ENCODE results near the gene PIK3CD. TPM values are rescaled to one million over a fixed set of nuclear protein-coding genes. Genes with fewer than 3 reads are reported as not detected.

The PIK3CD gene
- total RNA-seq, 1 donor from 2014 or later: 4.7 TPM

DNA sequence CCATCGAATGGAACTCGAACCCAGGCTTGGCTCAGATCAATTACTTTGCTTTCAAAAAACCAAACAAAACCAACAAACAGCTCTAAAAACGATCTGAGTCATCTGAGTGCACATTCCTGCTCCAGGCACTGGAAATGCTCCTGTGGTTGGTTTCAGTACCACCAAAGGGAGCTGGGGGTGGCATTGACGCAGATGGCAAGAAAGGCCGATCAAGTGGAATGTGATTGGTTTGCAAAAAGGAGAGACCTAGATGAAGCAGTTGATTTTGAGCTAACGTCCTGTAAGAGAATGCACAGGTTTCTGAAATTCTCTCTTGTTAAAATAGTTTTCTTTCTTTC lies 39.5 kb downstream of the PIK3CD start:
- H3K9me3 Mint-ChIP-seq: no peaks in the 10 kb centered on the region
- no peak overlapping the region for H3K4me3 Mint-ChIP-seq
- TF ChIP-seq, protein P1, sequence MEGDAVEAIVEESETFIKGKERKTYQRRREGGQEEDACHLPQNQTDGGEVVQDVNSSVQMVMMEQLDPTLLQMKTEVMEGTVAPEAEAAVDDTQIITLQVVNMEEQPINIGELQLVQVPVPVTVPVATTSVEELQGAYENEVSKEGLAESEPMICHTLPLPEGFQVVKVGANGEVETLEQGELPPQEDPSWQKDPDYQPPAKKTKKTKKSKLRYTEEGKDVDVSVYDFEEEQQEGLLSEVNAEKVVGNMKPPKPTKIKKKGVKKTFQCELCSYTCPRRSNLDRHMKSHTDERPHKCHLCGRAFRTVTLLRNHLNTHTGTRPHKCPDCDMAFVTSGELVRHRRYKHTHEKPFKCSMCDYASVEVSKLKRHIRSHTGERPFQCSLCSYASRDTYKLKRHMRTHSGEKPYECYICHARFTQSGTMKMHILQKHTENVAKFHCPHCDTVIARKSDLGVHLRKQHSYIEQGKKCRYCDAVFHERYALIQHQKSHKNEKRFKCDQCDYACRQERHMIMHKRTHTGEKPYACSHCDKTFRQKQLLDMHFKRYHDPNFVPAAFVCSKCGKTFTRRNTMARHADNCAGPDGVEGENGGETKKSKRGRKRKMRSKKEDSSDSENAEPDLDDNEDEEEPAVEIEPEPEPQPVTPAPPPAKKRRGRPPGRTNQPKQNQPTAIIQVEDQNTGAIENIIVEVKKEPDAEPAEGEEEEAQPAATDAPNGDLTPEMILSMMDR (IDR thresholded peaks at IDR 0.05; ENCODE audit: unreplicated experiment): no peak
- H3K27ac Mint-ChIP-seq: no peak overlapping the region
- no peak for DNase-seq (ENCODE audit: low spot score in 2 of 2, unreplicated experiment in 2 of 2)
- peaks cover 54% of the 10 kb centered on the region for H3K27me3 Mint-ChIP-seq (ENCODE audit: low read depth)
- H3K36me3 Mint-ChIP-seq: no peaks in the 10 kb centered on the region
- peaks cover 15% of the 10 kb centered on the region for H3K4me1 Mint-ChIP-seq

DNA sequence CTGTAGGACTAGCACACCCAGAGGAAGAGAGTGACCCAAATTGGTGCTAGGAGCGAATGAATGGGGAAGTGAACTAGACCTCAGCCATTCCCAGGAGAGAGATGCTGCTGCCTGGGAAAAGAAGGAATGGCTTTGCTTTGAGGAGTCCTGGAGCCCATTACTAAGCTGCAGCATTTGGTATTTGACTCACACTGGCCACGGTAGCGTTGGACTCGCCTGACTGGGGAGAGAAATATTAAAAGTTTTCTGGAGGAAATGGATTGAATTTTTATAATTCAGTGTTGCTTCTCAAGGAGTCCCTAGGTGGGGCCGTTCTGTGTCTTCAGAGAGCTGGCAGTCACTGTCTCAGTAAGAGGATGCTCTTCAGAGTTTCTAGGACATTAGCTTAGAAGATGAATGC lies 40.2 kb downstream of the PIK3CD start:
- H3K9me3 Mint-ChIP-seq: no peaks in the 10 kb centered on the region
- H3K4me1 Mint-ChIP-seq: peaks cover 15% of the 10 kb centered on the region
- no peaks in the 10 kb centered on the region for H3K36me3 Mint-ChIP-seq
- no peak for DNase-seq (ENCODE audit: low spot score in 2 of 2, unreplicated experiment in 2 of 2)
- no peak overlapping the region for H3K27ac Mint-ChIP-seq
- H3K4me3 Mint-ChIP-seq: no peak overlapping the region
- TF ChIP-seq, protein P1 (IDR thresholded peaks at IDR 0.05; ENCODE audit: unreplicated experiment): no peak
- peaks cover 52% of the 10 kb centered on the region for H3K27me3 Mint-ChIP-seq (ENCODE audit: low read depth)

DNA sequence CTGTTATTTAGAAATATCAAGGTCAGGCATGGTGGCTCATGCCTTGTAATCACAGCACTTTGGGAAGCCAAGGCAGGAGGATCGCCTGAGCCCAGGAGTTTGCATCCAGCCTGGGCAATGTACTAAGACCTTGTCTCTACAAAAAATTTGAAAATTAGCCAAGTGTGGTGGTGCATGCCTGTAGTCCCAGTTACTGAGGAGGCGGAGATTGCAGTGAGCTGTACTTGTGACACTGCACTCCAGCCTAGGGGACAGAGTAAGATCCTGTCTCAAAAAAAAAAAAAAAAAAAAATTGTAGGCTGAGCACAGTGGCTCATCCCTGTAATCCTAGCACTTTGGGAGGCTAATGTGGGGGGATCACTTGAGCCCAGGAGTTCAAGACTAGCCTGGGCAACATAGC lies 45.3 kb downstream of the PIK3CD start:
- TF ChIP-seq, protein P1 (IDR thresholded peaks at IDR 0.05; ENCODE audit: unreplicated experiment): no peak
- H3K4me3 Mint-ChIP-seq: no peak overlapping the region
- peaks cover 6% of the 10 kb centered on the region for H3K4me1 Mint-ChIP-seq
- no peaks in the 10 kb centered on the region for H3K9me3 Mint-ChIP-seq
- no peak for DNase-seq (ENCODE audit: low spot score in 2 of 2, unreplicated experiment in 2 of 2)
- peaks cover 21% of the 10 kb centered on the region for H3K27me3 Mint-ChIP-seq (ENCODE audit: low read depth)
- no peaks in the 10 kb centered on the region for H3K36me3 Mint-ChIP-seq
- no peak overlapping the region for H3K27ac Mint-ChIP-seq

DNA sequence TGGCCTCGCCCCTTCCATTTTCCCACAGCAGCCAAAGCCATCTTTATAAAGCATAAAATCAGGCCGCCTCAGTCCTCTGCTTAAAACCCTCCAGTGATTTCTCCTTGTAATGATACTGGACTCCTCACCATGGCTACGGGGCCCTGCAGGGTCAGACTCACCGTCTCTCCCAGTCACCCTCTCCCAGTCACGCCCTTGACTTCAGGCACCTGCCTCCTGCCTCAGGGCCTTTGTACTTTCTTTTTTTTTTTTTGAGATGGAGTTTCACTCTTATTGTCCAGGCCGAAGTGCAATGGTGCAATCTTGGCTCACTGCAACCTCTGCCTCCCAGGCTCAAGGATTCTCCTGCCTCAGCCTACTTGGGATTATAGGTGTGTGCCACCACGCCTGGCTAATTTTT lies 47.8 kb downstream of the PIK3CD start:
- DNase-seq (ENCODE audit: low spot score in 2 of 2, unreplicated experiment in 2 of 2): no peak
- Mint-ChIP-seq H3K27ac (no peak overlapping the region), H3K4me1 (peaks cover 6% of the 10 kb centered on the region), H3K27me3 (ENCODE audit: low read depth) (peaks cover 11% of the 10 kb centered on the region), H3K36me3 (peaks cover 2% of the 10 kb centered on the region), H3K4me3 (no peak overlapping the region), H3K9me3 (peaks cover 9% of the 10 kb centered on the region)
- TF ChIP-seq, protein P1 (IDR thresholded peaks at IDR 0.05; ENCODE audit: unreplicated experiment): no peak

DNA sequence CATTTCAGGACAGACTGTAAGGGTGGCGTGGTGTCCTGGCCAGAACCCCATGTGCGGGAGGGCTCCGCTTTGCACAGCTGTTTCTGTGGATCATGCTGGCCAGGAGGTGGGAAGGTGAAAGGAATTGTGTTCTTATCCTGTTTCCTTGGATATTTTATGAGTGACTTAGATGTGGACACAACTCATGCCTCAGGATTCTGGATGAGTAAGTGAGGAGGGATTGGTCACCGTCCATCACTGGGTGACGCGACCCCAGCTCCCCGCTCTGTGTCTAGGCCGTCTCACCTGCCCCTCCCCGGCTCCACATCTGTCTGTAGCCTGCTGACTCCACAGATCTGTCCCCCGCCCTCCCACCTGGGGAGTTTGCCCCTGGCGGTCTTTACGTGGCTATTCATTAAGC lies 48.8 kb downstream of the PIK3CD start:
- DNase-seq (ENCODE audit: low spot score in 2 of 2, unreplicated experiment in 2 of 2): no peak
- Mint-ChIP-seq H3K4me3 (no peak overlapping the region), H3K27me3 (ENCODE audit: low read depth) (peaks cover 6% of the 10 kb centered on the region), H3K27ac (no peak overlapping the region), H3K4me1 (peaks cover 6% of the 10 kb centered on the region), H3K36me3 (peaks cover 2% of the 10 kb centered on the region), H3K9me3 (peaks cover 9% of the 10 kb centered on the region)
- TF ChIP-seq, protein P1 (IDR thresholded peaks at IDR 0.05; ENCODE audit: unreplicated experiment): no peak

DNA sequence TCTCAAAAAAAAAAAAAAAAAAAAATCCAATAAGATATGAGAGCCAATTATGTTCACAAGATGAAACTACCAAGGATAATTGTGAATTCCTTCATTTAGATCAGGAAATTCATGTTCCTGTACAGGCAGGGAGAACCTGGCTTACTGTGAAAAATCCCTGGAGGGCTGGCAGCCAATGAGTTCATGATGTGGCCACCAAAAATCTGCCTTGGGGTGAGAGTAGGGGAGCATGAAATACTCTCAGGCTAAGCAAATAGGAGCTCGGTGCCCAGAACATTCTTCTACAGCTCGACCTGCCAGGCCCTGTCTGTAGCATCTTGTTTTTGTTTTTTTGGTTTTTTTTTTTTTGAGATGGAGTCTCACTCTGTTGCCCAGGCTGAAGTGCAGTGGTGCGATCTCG lies 50.1 kb downstream of the PIK3CD start:
- Mint-ChIP-seq H3K27me3 (ENCODE audit: low read depth) (peaks cover 6% of the 10 kb centered on the region), H3K36me3 (peaks cover 2% of the 10 kb centered on the region), H3K27ac (no peak overlapping the region), H3K9me3 (peaks cover 9% of the 10 kb centered on the region), H3K4me1 (peaks cover 6% of the 10 kb centered on the region), H3K4me3 (no peak overlapping the region)
- TF ChIP-seq, protein P1 (IDR thresholded peaks at IDR 0.05; ENCODE audit: unreplicated experiment): no peak
- no peak for DNase-seq (ENCODE audit: low spot score in 2 of 2, unreplicated experiment in 2 of 2)

All from mesothelial cell of epicardium (in vitro differentiated cells).